Glutamatergic neuron (in vitro differentiated cells): Measurements from ENCODE around the gene NOP56. TPM values are rescaled to one million over a fixed set of nuclear protein-coding genes. Genes with fewer than 3 reads are reported as not detected.

Experiments
- DNase-seq: peaks from one replicate; pipeline ENCODE4 v3.0.0; 2022
- H3K27ac Mint-ChIP-seq: one replicate; pipeline ENCODE4 v1.8.0; 2020; ENCODE audit warnings: mild to moderate bottlenecking, mixed read lengths, inconsistent platforms; ENCODE audit not compliant: unreplicated experiment
- H3K27me3 Mint-ChIP-seq: one replicate; pipeline ENCODE4 v1.8.0; 2020; ENCODE audit warnings: mild to moderate bottlenecking, moderate library complexity, mixed read lengths, inconsistent platforms; ENCODE audit not compliant: unreplicated experiment
- H3K36me3 Mint-ChIP-seq: one replicate; pipeline ENCODE4 v1.8.0; 2020; ENCODE audit warnings: mild to moderate bottlenecking, mixed read lengths, inconsistent platforms; ENCODE audit not compliant: unreplicated experiment
- H3K4me1 Mint-ChIP-seq: one replicate; pipeline ENCODE4 v1.8.0; 2020; ENCODE audit warnings: mild to moderate bottlenecking, low read depth, mixed read lengths, inconsistent platforms; ENCODE audit not compliant: unreplicated experiment
- H3K4me3 Mint-ChIP-seq: one replicate; pipeline ENCODE4 v1.8.0; 2020; ENCODE audit warnings: mild to moderate bottlenecking, mixed read lengths, inconsistent platforms; ENCODE audit not compliant: unreplicated experiment
- H3K9me3 Mint-ChIP-seq: one replicate; pipeline ENCODE4 v1.8.0; 2020; ENCODE audit warnings: mild to moderate bottlenecking, moderate library complexity, mixed read lengths, inconsistent platforms; ENCODE audit not compliant: unreplicated experiment
- CTCF ChIP-seq: fragments of 200-600 bp; sonication (generic); IDR thresholded peaks from one replicate; pipeline ENCODE4 v1.5.0; 2021; ENCODE audit not compliant: partially characterized antibody, unreplicated experiment
- total RNA-seq: library from RNA; stranded (reverse); fragmentation: NEBNext Ultra II Directional; extraction: Animal tissue kit (Norgen Biotek cat#: 25700); gene quantifications from one replicate; pipeline ENCODE4 v1.2.1, GENCODE V29; 2021; ENCODE audit not compliant: unreplicated experiment

The NOP56 gene
- total RNA-seq, 1 donor from 2014 or later: 185 TPM

GRCh38 chr20:2625062-2625461 is 27.4 kb upstream of the NOP56 start:
- H3K4me3 Mint-ChIP-seq: no peak overlapping the region
- H3K9me3 Mint-ChIP-seq: peaks cover 5% of the 10 kb centered on the region
- DNase-seq: no peak
- H3K36me3 Mint-ChIP-seq: peaks cover 6% of the 10 kb centered on the region
- peaks cover 4% of the 10 kb centered on the region for H3K27me3 Mint-ChIP-seq
- no peak overlapping the region for H3K27ac Mint-ChIP-seq
- TF ChIP-seq CTCF: no peak
- H3K4me1 Mint-ChIP-seq: no peaks in the 10 kb centered on the region

- no peaks in the 10 kb centered on the region for H3K27me3 Mint-ChIP-seq
- H3K4me1 Mint-ChIP-seq: no peaks in the 10 kb centered on the region
- no peak for DNase-seq
Measured at GRCh38 chr20:2626853-2627541, 25.4 kb upstream of the NOP56 start.

GRCh38 chr20:2631228-2631627 is 21.2 kb upstream of the NOP56 start:
- Mint-ChIP-seq H3K4me1 (no peaks in the 10 kb centered on the region), H3K27ac (no peak overlapping the region), H3K9me3 (peaks cover 4% of the 10 kb centered on the region), H3K4me3 (no peak overlapping the region), H3K27me3 (peaks cover 4% of the 10 kb centered on the region), H3K36me3 (peaks cover 6% of the 10 kb centered on the region)
- no peak for TF ChIP-seq CTCF
- DNase-seq: no peak

More at GRCh38 chr20:2626853-2627541, 25.4 kb upstream of the NOP56 start:
- peaks cover 6% of the 10 kb centered on the region for H3K36me3 Mint-ChIP-seq
- no peak overlapping the region for H3K4me3 Mint-ChIP-seq
- H3K27ac Mint-ChIP-seq: no peak overlapping the region
- peaks cover 4% of the 10 kb centered on the region for H3K9me3 Mint-ChIP-seq
- TF ChIP-seq CTCF: no peak

GRCh38 chr20:2633381-2633780 is 19.1 kb upstream of the NOP56 start:
- H3K27me3 Mint-ChIP-seq: peaks cover 5% of the 10 kb centered on the region
- H3K27ac Mint-ChIP-seq: no peak overlapping the region
- no peaks in the 10 kb centered on the region for H3K4me1 Mint-ChIP-seq
- no peak for TF ChIP-seq CTCF
- no peak overlapping the region for H3K4me3 Mint-ChIP-seq
- no peak for DNase-seq
- no peaks in the 10 kb centered on the region for H3K36me3 Mint-ChIP-seq
- H3K9me3 Mint-ChIP-seq: peaks cover 2% of the 10 kb centered on the region

- H3K4me3 Mint-ChIP-seq: no peak overlapping the region
- no peaks in the 10 kb centered on the region for H3K36me3 Mint-ChIP-seq
- no peak for TF ChIP-seq CTCF
- peaks cover 5% of the 10 kb centered on the region for H3K27me3 Mint-ChIP-seq
- H3K27ac Mint-ChIP-seq: no peak overlapping the region
- no peaks in the 10 kb centered on the region for H3K4me1 Mint-ChIP-seq
- DNase-seq: no peak
- H3K9me3 Mint-ChIP-seq: peaks cover 2% of the 10 kb centered on the region
Measured at GRCh38 chr20:2637246-2637645, 15.2 kb upstream of the NOP56 start.
